A673 (cell line): ENCODE measurements around the gene CAD. TPM values are rescaled to one million over a fixed set of nuclear protein-coding genes. Genes with fewer than 3 reads are reported as not detected.
"Not testable (repeated sequence)": the region's sequence is repeated elsewhere in the genome, so short reads cannot be mapped to it uniquely, and the experiment has no call there.

Source experiments
- BruUV-seq: library from RNA; stranded (reverse); fragments of 400-500 nt; replicated peaks from 2 replicates; lab custom pipeline; 2021; lab: Mats Ljungman, UMichigan
- CTCF ChIA-PET: fragments of 300-600 bp; sonication (Branson Sonifier 250); formaldehyde crosslinking; loops from one replicate; lab custom pipeline; 2022; ENCODE audit warnings: antibody characterized with exemption; lab: Charles Lee
- POLR2A ChIA-PET: fragments of 300-600 bp; sonication (Branson Sonifier 250); formaldehyde crosslinking; loops from one replicate; lab custom pipeline; 2022; ENCODE audit warnings: antibody characterized with exemption; ENCODE audit not compliant: low non-redundant PET; lab: Charles Lee
- DNase-seq: peaks from one replicate; pipeline ENCODE4 v3.0.0-alpha.2; 2015; ENCODE audit warnings: low spot score
- H3K27ac ChIP-seq: fragments of 200-600 bp; sonication (generic); 2 replicates; pipeline ENCODE4 v1.5.1; 2016; ENCODE audit warnings: mixed run types, low read depth, mild to moderate bottlenecking, mixed read lengths, antibody characterized with exemption, low read length; ENCODE audit not compliant: poor library complexity, severe bottlenecking
- H3K27me3 ChIP-seq: fragments of 200-600 bp; sonication (generic); replicated peaks from 2 replicates; pipeline ENCODE4 v1.6.1; 2017; ENCODE audit warnings: mixed run types, low read depth, mild to moderate bottlenecking, mixed read lengths, antibody characterized with exemption, low read length; ENCODE audit not compliant: insufficient read depth, poor library complexity
- H3K36me3 ChIP-seq: fragments of 200-600 bp; sonication (generic); 2 replicates; pipeline ENCODE4 v1.6.1; 2016; ENCODE audit warnings: mixed run types, mild to moderate bottlenecking, mixed read lengths, antibody characterized with exemption, low read length; ENCODE audit not compliant: insufficient read depth, poor library complexity, severe bottlenecking
- H3K4me1 ChIP-seq: fragments of 200-600 bp; sonication (generic); 2 replicates; pipeline ENCODE4 v1.6.1; 2017; ENCODE audit warnings: mixed run types, mild to moderate bottlenecking, mixed read lengths, antibody characterized with exemption, low read length; ENCODE audit not compliant: insufficient read depth, poor library complexity, severe bottlenecking
- H3K4me3 ChIP-seq: fragments of 200-600 bp; sonication (generic); 2 replicates; pipeline ENCODE4 v1.5.1; 2016; ENCODE audit warnings: low read depth, mixed run types, mild to moderate bottlenecking, mixed read lengths, low read length; ENCODE audit not compliant: poor library complexity, severe bottlenecking
- H3K9me3 ChIP-seq: fragments of 200-600 bp; sonication (generic); 2 replicates; pipeline ENCODE4 v1.6.1; 2016; ENCODE audit warnings: mixed run types, low read depth, mild to moderate bottlenecking, mixed read lengths, antibody characterized with exemption, low read length; ENCODE audit not compliant: poor library complexity, severe bottlenecking
- CTCF ChIP-seq: fragments of 300-800, 200-600 bp; sonication (generic); conservative IDR thresholded peaks from 2 replicates; pipeline ENCODE4 v1.5.1; 2017; ENCODE audit warnings: low read depth, mild to moderate bottlenecking, antibody characterized with exemption, low read length, moderate library complexity, mixed read lengths
- EZH2 ChIP-seq: fragments of 200-600 bp; sonication (generic); IDR thresholded peaks from 2 replicates; pipeline ENCODE4 v1.6.1; 2017; ENCODE audit warnings: borderline replicate concordance, low read depth, mild to moderate bottlenecking, mixed read lengths, antibody characterized with exemption, low read length; ENCODE audit not compliant: poor library complexity, severe bottlenecking
- intact Hi-C: fragments of 100-400 bp; cut with micrococcal nuclease; formaldehyde crosslinking; loops from one replicate; pipeline ENCODE4 v1.10.0; 2022; ENCODE audit not compliant: unreplicated experiment
- total RNA-seq: library from RNA; stranded (reverse); gene quantifications from 2 replicates; pipeline ENCODE4 v1.2.3, GENCODE V29; 2021

Gene CAD
- total RNA-seq, 1 experiment from 2014 or later = 194 TPM

- BruUV-seq = no TSS peak
- Histone ChIP-seq H3K27ac (no peak overlapping the region), H3K4me3 (no peak overlapping the region), H3K36me3 (no peaks in the 10 kb centered on the region), H3K9me3 (no peaks in the 10 kb centered on the region), H3K27me3 (no peaks in the 10 kb centered on the region), H3K4me1 (no peaks in the 10 kb centered on the region)
- no peak for DNase-seq
- POLR2A ChIA-PET = no interaction called here
- intact Hi-C loops = no loop called here
- CTCF ChIA-PET = interaction anchor here (0.6 to 1.4 kb wide), 2 partner anchors 33 to 139 kb away, joined by 3 to 5 read pairs; partner anchors contain the start of gene PPM1G
- TF ChIP-seq EZH2 (no peak), CTCF (no peak)
Measured at GRCh38 chr2:27270131-27270530, 53.0 kb downstream of the CAD start.

- ChIA-PET POLR2A (no interaction called here), CTCF (interaction anchor here (0.6 to 1.4 kb wide), 2 partner anchors 33 to 139 kb away, joined by 3 to 5 read pairs; partner anchors contain the start of gene PPM1G)
- no peak for TF ChIP-seq EZH2
- no peak for TF ChIP-seq CTCF
- Histone ChIP-seq H3K27ac (no peak overlapping the region), H3K4me3 (no peak overlapping the region), H3K27me3 (no peaks in the 10 kb centered on the region), H3K9me3 (no peaks in the 10 kb centered on the region), H3K4me1 (no peaks in the 10 kb centered on the region), H3K36me3 (no peaks in the 10 kb centered on the region)
- no peak for DNase-seq
- intact Hi-C loops = no loop called here
- no TSS peak for BruUV-seq
Measured at GRCh38 chr2:27270670-27271069, 53.5 kb downstream of the CAD start.

GRCh38 chr2:27271631-27272340 lies 54.6 kb downstream of the CAD start:
- H3K4me1 ChIP-seq = no peaks in the 10 kb centered on the region
- no peaks in the 10 kb centered on the region for H3K27me3 ChIP-seq
- no peak for TF ChIP-seq EZH2
- H3K4me3 ChIP-seq = no peak overlapping the region
- H3K36me3 ChIP-seq = no peaks in the 10 kb centered on the region
- POLR2A ChIA-PET = no interaction called here
- DNase-seq = no peak
- no TSS peak for BruUV-seq
- no peak overlapping the region for H3K27ac ChIP-seq
- H3K9me3 ChIP-seq = no peaks in the 10 kb centered on the region
- CTCF ChIA-PET = no interaction called here
- intact Hi-C loops = no loop called here

GRCh38 chr2:27272537-27273522 lies 55.7 kb downstream of the CAD start:
- intact Hi-C loops, BruUV-seq: not testable (repeated sequence)

More at GRCh38 chr2:27272537-27273522, 55.7 kb downstream of the CAD start:
- not testable (repeated sequence) for H3K36me3 ChIP-seq, H3K27me3 ChIP-seq, H3K9me3 ChIP-seq, DNase-seq, H3K4me3 ChIP-seq, H3K4me1 ChIP-seq, H3K27ac ChIP-seq
- ChIA-PET CTCF (interaction anchor here (0.6 kb wide), 2 partner anchors 42 to 53 kb away, joined by 3 to 4 read pairs; no protein-coding TSS in a partner anchor), POLR2A (interaction anchor here (0.6 kb wide), 1 partner anchor 28 kb away, joined by 17 read pairs; no protein-coding TSS in a partner anchor)
